BE2C (cell line): ENCODE measurements around the gene CACTIN.
"Not testable (repeated sequence)": the region's sequence is repeated elsewhere in the genome, so short reads cannot be mapped to it uniquely, and the experiment has no call there.

Experiments
- DNase-seq: peaks from one replicate; pipeline ENCODE4 v3.0.0-alpha.2; 2020
- H3K27me3 ChIP-seq: fragments of 250-450 bp; sonication (Bioruptor Pico); 2 replicates; pipeline ENCODE4 v1.5.1; 2020; ENCODE audit warnings: mild to moderate bottlenecking
- H3K36me3 ChIP-seq: fragments of 250-450 bp; sonication (Bioruptor Pico); 2 replicates; pipeline ENCODE4 v1.5.1; 2020; ENCODE audit warnings: mild to moderate bottlenecking
- H3K4me1 ChIP-seq: fragments of 250-450 bp; sonication (Bioruptor Pico); 2 replicates; pipeline ENCODE4 v1.5.1; 2020
- H3K4me3 ChIP-seq: 2 replicates; pipeline ENCODE4 v1.5.1; 2011; ENCODE audit warnings: low read depth, low read length
- H3K9me3 ChIP-seq: fragments of 250-450 bp; sonication (Bioruptor Pico); 2 replicates; pipeline ENCODE4 v1.5.1; 2020
- CTCF ChIP-seq: IDR thresholded peaks from 2 replicates; pipeline ENCODE4 v1.5.1; 2012; ENCODE audit warnings: mild to moderate bottlenecking, low read depth, low read length

Gene CACTIN

DNA sequence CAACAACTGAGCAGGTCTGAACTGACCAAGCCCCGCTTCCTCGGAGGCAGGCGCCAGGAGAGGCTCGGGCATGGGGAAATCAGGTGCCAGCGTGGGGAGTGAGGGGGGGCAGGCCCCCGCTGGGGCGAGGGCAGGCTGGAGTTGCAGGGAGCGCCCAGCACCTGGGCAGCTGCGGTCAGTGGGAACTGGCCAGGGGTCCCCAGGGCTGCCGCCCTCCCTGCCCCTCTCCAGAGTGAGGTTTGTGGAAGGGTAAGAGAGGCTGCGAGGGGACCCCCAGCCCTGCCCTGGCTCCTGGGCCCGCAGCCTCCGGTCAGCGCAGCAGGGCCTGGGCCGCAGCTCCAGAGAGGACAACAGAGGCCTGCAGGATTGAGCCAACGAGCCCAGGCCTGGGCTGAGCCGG lies 41.2 kb upstream of the CACTIN start:
- TF ChIP-seq CTCF, result no peak
- H3K27me3 ChIP-seq, result no peaks in the 10 kb centered on the region
- no peaks in the 10 kb centered on the region for H3K36me3 ChIP-seq
- H3K9me3 ChIP-seq, result no peaks in the 10 kb centered on the region
- H3K4me1 ChIP-seq, result no peaks in the 10 kb centered on the region
- no peak overlapping the region for H3K4me3 ChIP-seq
- DNase-seq, result no peak

- H3K4me1 ChIP-seq, result no peaks in the 10 kb centered on the region
- no peak for DNase-seq
- no peak for TF ChIP-seq CTCF
- no peaks in the 10 kb centered on the region for H3K9me3 ChIP-seq
- H3K4me3 ChIP-seq, result no peak overlapping the region
- no peaks in the 10 kb centered on the region for H3K27me3 ChIP-seq
- H3K36me3 ChIP-seq, result no peaks in the 10 kb centered on the region
Measured at GRCh38 chr19:3667037-3667638, 40.5 kb upstream of the CACTIN start.

DNA sequence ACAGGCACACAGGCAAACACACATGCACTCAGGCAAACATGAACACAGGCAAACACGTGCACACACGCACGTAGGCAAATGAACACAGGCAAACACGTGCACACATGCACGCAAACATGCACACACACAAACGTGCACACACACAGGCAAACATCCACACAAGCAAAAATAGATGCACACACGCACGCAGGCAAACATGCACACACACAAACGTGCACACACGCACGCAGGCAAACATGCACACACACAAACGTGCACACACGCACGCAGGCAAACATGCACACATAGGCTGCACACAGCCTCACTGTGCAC lies 39.9 kb upstream of the CACTIN start:
- not testable (repeated sequence) for H3K4me3 ChIP-seq, H3K9me3 ChIP-seq, H3K36me3 ChIP-seq, H3K27me3 ChIP-seq, H3K4me1 ChIP-seq, DNase-seq

DNA sequence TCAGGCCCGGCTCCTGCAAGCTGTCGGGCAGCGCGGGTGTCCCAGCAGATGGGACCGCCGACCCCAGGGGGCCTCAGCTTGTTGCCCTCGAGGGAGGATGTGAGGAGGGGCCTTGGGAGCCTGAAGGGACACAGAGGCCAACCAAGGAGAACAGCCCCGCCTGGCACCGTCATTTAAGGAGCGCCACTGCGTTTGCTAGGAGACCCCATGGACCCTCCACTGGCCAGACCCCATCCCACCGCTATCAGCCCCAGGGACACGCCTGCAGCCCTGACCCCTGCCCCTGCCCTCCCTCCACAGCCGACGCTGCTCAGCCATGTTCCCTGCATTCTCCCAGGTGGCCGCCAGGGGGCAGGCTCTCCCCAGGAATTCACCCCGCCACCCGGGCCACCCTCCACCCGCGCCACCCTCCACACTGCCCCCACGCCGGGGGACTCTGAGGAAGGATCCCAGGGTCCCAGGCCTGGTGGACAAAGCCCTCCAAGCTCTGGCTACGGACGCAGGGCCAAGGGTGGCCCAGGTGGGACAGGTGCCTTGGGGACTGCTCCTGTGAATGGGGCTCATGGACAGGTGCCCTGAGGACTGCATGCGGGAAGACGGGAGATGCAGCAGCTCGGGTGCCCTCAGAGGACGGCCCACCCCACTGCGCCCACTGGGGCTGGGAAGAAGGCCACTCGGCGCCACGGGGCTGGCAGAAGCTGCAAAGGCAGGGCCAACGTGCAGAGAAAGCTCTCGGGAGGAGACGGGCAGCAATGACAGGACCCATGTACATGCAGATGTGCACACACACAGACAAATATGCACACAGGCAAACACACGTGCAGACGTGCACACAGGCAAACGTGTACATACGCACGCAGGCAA lies 39.3 kb upstream of the CACTIN start:
- Histone ChIP-seq H3K9me3 (no peaks in the 10 kb centered on the region), H3K27me3 (no peaks in the 10 kb centered on the region), H3K4me3 (no peak overlapping the region), H3K36me3 (no peaks in the 10 kb centered on the region), H3K4me1 (no peaks in the 10 kb centered on the region)
- peak; percentile 70 for DNase-seq
- peak; percentile 75 for TF ChIP-seq CTCF

DNA sequence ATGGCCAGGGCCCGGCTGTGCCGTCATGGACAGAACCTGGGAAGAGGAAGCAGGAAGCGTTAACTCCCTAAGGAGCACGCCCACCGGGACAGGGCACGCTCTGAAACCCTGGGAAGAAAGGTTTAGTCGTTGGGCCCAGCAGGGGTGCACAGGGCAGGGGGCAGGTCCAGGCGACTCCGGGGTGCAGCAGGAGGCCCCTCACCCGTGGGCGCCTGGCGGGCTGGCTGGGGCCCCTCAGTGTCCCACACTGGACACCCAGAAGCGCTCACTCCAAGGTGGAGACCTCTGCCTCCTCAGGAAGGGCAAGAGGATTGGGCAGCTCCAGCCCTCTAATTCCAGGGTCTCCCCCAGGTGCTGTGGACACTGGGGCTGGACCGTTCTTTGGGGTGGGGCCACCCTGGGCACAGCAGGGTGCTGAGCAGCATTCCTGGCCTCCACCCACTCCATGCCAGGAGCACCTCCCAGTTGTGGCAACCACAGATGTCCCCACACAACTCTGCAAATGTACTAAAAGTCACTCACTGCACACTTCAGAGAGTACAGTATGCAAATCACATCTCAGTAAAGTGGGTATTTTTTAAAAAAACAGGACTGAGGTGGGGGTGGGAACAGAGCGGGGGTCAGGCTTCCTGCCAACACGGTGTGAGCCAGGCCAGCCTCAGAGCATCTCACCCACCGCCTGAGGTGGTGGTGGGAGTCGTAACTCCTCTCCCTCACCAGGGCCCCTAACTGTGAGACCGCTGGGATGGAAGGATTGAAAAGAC lies 38.5 kb upstream of the CACTIN start:
- no peak for TF ChIP-seq CTCF
- Histone ChIP-seq H3K9me3 (no peaks in the 10 kb centered on the region), H3K36me3 (no peaks in the 10 kb centered on the region), H3K27me3 (no peaks in the 10 kb centered on the region), H3K4me1 (no peaks in the 10 kb centered on the region), H3K4me3 (no peak overlapping the region)
- DNase-seq, result no peak

- TF ChIP-seq CTCF, result no peak
- H3K36me3 ChIP-seq, result no peaks in the 10 kb centered on the region
- no peaks in the 10 kb centered on the region for H3K27me3 ChIP-seq
- no peak overlapping the region for H3K4me3 ChIP-seq
- no peak for DNase-seq
- no peaks in the 10 kb centered on the region for H3K4me1 ChIP-seq
- no peaks in the 10 kb centered on the region for H3K9me3 ChIP-seq
Measured at GRCh38 chr19:3663838-3664237, 37.2 kb upstream of the CACTIN start.
